HEK293T (cell line): ENCODE results near the gene SFXN3.

Source experiments
- ARNT ChIP-seq: fragments of 450-650 bp; IDR thresholded peaks from 2 replicates; pipeline ENCODE4 v1.6.1; 2017; ENCODE audit warnings: mild to moderate bottlenecking
- BHLHE40 ChIP-seq: fragments of 450-650 bp; IDR thresholded peaks from 2 replicates; pipeline ENCODE4 v1.6.1; 2016; ENCODE audit warnings: mild to moderate bottlenecking, moderate library complexity, borderline replicate concordance
- FOXA1 ChIP-seq: fragments of 450-650 bp; IDR thresholded peaks from 2 replicates; pipeline ENCODE4 v1.6.1; 2016; ENCODE audit warnings: mild to moderate bottlenecking
- SP1 ChIP-seq: fragments of 450-650 bp; IDR thresholded peaks from 2 replicates; pipeline ENCODE4 v1.6.1; 2017
- TARDBP ChIP-seq: fragments of 450-650 bp; IDR thresholded peaks from 2 replicates; pipeline ENCODE4 v1.6.1; 2016

GRCh38 chr10:101010329-101010728 is 20.7 kb upstream of the SFXN3 start:
- TF ChIP-seq SP1 (no peak), FOXA1 (no peak), BHLHE40 (no peak), TARDBP (no peak), ARNT (no peak)
